ENCODE data around the gene CENPA. TPM values are rescaled to one million over a fixed set of nuclear protein-coding genes. Genes with fewer than 3 reads are reported as not detected.

CENPA gene
- total RNA-seq = 1 to 10 TPM in 2 of 4 donors, not detected in 2; 3.3 to 3.5 TPM

- H3K4me1 ChIP-seq = peaks cover 0 to 18% (median 7%) of the 10 kb centered on the region in 4 donors
- peak within 1 kb of the TSS in 3 of 4 donors; percentile 14 to 68 (median 29) for H3K27ac ChIP-seq
- H3K4me3 ChIP-seq = peak within 1 kb of the TSS; percentile 48 to 81 (median 62)
- DNase-seq (ENCODE audit: low spot score in 2 of 2) = peak; percentile 97 to 99
- H3K36me3 ChIP-seq = peaks cover 0 to 13% (median 0%) of the 10 kb centered on the region in 3 donors
- no peaks in the 10 kb centered on the region for H3K9me3 ChIP-seq
- H3K27me3 ChIP-seq = peaks cover 0 to 4% of the 10 kb centered on the region in 2 donors
- TF ChIP-seq EP300 (IDR thresholded peaks at IDR 0.05) (peak; percentile 38 to 74), POLR2A (IDR thresholded peaks at IDR 0.05) (peak in 1 of 2 donors; percentile 15)
- TF ChIP-seq, protein P1, sequence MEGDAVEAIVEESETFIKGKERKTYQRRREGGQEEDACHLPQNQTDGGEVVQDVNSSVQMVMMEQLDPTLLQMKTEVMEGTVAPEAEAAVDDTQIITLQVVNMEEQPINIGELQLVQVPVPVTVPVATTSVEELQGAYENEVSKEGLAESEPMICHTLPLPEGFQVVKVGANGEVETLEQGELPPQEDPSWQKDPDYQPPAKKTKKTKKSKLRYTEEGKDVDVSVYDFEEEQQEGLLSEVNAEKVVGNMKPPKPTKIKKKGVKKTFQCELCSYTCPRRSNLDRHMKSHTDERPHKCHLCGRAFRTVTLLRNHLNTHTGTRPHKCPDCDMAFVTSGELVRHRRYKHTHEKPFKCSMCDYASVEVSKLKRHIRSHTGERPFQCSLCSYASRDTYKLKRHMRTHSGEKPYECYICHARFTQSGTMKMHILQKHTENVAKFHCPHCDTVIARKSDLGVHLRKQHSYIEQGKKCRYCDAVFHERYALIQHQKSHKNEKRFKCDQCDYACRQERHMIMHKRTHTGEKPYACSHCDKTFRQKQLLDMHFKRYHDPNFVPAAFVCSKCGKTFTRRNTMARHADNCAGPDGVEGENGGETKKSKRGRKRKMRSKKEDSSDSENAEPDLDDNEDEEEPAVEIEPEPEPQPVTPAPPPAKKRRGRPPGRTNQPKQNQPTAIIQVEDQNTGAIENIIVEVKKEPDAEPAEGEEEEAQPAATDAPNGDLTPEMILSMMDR (IDR thresholded peaks at IDR 0.05) = peak; percentile 24 to 73 (median 46)
- WGBS, 2 donors = 1% methylated on average over 35 to 39 of the region's 55 CpGs
Observed at GRCh38 chr2:26785431-26786206, at the start of gene CENPA. CENPA (plus strand) TSS chr2:26786056; CDS start chr2:26786197, 141 bp downstream.

DNA sequence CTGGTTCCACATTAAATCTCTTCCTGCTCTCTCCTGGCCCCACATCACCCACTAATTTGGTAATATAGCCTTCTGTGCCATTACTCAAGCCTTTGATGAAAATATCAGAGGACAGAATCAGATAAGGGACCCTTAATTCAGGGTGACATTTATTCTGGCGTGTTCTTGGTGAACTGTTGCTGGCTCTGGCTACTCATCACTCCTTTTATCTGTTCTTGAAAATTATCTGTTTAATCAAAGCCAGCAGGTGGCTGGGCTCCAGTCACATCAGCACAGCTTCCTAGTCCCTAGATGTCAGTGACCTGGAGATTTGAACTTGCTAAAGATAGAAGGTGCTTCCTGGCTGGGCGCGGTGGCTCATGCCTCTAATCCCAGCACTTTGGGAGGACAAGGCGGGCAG, 48.6 kb upstream of the CENPA start:
- no peaks in the 10 kb centered on the region for H3K27me3 ChIP-seq
- no peak for DNase-seq (ENCODE audit: low spot score in 2 of 2)

DNA sequence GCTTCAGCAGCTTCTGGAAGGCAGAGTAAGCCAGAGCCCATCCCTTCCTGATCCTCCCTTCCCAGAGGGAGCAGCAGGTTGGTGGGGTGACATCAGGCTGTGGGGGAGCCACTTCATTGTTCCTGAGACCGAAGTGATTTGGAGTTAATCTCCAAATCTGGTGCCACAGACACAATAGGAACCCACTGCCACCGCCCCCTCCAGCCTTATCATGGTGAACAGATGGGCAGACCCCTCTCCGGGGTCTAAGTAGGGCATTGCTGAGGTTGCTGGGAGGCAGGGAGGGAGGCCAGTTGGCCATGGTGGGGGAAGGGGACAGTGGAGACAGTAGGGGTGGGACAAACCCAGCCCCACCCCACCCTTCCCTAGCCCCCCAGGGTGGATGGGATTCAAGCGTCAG, 47.4 kb upstream of the CENPA start:
- H3K4me1 ChIP-seq = peaks cover 0 to 9% (median 6%) of the 10 kb centered on the region in 4 donors
- 86 to 87% methylated on average over 4 of the region's 4 CpGs for WGBS, 2 donors
- TF ChIP-seq, protein P1 (IDR thresholded peaks at IDR 0.05) = no peak
- TF ChIP-seq EP300 (IDR thresholded peaks at IDR 0.05) (no peak), POLR2A (IDR thresholded peaks at IDR 0.05) (no peak)

More for the DNA sequence above, 48.6 kb upstream of the CENPA start:
- Histone ChIP-seq H3K9me3 (no peaks in the 10 kb centered on the region), H3K27ac (no peak overlapping the region), H3K36me3 (no peaks in the 10 kb centered on the region), H3K4me1 (peaks cover 0 to 9% (median 6%) of the 10 kb centered on the region in 4 donors), H3K4me3 (no peak overlapping the region)
- TF ChIP-seq EP300 (IDR thresholded peaks at IDR 0.05) (no peak), POLR2A (IDR thresholded peaks at IDR 0.05) (no peak)
- TF ChIP-seq, protein P1 (IDR thresholded peaks at IDR 0.05) = no peak
- 88 to 90% methylated on average over 4 of the region's 4 CpGs for WGBS, 2 donors

GRCh38 chr2:26739514-26739913, 46.3 kb upstream of the CENPA start:
- Histone ChIP-seq H3K4me3 (no peak overlapping the region), H3K27ac (no peak overlapping the region), H3K27me3 (no peaks in the 10 kb centered on the region), H3K36me3 (no peaks in the 10 kb centered on the region), H3K4me1 (peaks cover 0 to 9% (median 6%) of the 10 kb centered on the region in 4 donors), H3K9me3 (no peaks in the 10 kb centered on the region)
- DNase-seq (ENCODE audit: low spot score in 2 of 2) = no peak
- WGBS, 2 donors = 90 to 93% methylated on average over 7 of the region's 7 CpGs
- TF ChIP-seq, protein P1 (IDR thresholded peaks at IDR 0.05) = no peak
- TF ChIP-seq EP300 (IDR thresholded peaks at IDR 0.05) = no peak
- no peak for TF ChIP-seq POLR2A (IDR thresholded peaks at IDR 0.05)

More for the DNA sequence above, 47.4 kb upstream of the CENPA start:
- DNase-seq (ENCODE audit: low spot score in 2 of 2) = no peak
- Histone ChIP-seq H3K27ac (no peak overlapping the region), H3K4me3 (no peak overlapping the region), H3K9me3 (no peaks in the 10 kb centered on the region), H3K36me3 (no peaks in the 10 kb centered on the region), H3K27me3 (no peaks in the 10 kb centered on the region)

- no peaks in the 10 kb centered on the region for H3K36me3 ChIP-seq
- no peak overlapping the region for H3K4me3 ChIP-seq
- no peak for DNase-seq (ENCODE audit: low spot score in 2 of 2)
- TF ChIP-seq EP300 (IDR thresholded peaks at IDR 0.05) (no peak), POLR2A (IDR thresholded peaks at IDR 0.05) (no peak)
- TF ChIP-seq, protein P1 (IDR thresholded peaks at IDR 0.05) = no peak
- H3K4me1 ChIP-seq = peaks cover 0 to 9% (median 6%) of the 10 kb centered on the region in 4 donors
- H3K27me3 ChIP-seq = no peaks in the 10 kb centered on the region
- H3K27ac ChIP-seq = no peak overlapping the region
- H3K9me3 ChIP-seq = no peaks in the 10 kb centered on the region
- 80 to 82% methylated on average over 6 of the region's 6 CpGs for WGBS, 2 donors
Observed at GRCh38 chr2:26740346-26740745, 45.5 kb upstream of the CENPA start.

All from tibial nerve (tissue), 4 donors.